SU-DHL-6 (cell line): ENCODE measurements around the gene CEP20.

Experiments
- CTCF ChIP-seq: fragments of 200-600 bp; sonication (generic); IDR thresholded peaks from one replicate; pipeline ENCODE4 v1.5.1; 2017; ENCODE audit warnings: antibody characterized with exemption, mild to moderate bottlenecking, low read length, moderate library complexity; ENCODE audit not compliant: insufficient read depth, poor library complexity, severe bottlenecking
- EZH2phosphoT487 ChIP-seq: fragments of 200-600 bp; sonication (generic), shearing (Covaris generic); conservative IDR thresholded peaks from 2 replicates; pipeline ENCODE4 v1.6.1; 2018; ENCODE audit warnings: mild to moderate bottlenecking, antibody characterized with exemption, low read length, moderate library complexity, mixed read lengths

GRCh38 chr16:15835136-15835878 lies 53.1 kb downstream of the CEP20 start:
- TF ChIP-seq CTCF = no peak
- no peak for TF ChIP-seq EZH2phosphoT487
